ELF-1 (cell line): Measurements from ENCODE around the gene MACROD1.

Experiments used
- DNase-seq: peaks from one replicate; pipeline ENCODE4 v3.0.0-alpha.2; 2016; ENCODE audit warnings: low read depth, low spot score

Gene MACROD1

DNA sequence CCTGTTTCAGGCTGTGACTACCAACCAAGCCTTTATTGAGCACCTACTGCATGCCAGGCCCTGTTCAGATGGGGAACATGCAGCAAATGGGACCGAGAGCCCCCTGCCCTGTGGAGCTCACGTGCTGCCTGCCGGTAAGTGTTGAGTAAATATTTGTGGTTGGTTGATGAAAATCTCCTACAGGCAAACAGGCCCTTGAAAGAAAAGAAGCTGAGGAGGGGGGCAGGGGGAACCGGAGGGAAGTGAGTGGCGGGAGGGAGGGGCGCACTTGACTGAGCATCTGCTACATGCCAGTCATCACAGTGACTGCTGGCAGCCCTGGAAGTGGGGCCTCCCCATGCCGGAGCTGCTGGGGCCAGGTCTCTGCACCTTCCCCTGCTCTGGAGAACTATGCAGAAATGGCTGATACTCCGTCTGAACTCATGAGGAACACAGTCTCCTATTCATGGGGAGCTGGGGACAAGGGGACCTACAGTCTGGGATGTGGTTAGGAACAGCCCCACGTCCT is 34.2 kb downstream of the MACROD1 start:
- DNase-seq = peak; percentile 44

DNA sequence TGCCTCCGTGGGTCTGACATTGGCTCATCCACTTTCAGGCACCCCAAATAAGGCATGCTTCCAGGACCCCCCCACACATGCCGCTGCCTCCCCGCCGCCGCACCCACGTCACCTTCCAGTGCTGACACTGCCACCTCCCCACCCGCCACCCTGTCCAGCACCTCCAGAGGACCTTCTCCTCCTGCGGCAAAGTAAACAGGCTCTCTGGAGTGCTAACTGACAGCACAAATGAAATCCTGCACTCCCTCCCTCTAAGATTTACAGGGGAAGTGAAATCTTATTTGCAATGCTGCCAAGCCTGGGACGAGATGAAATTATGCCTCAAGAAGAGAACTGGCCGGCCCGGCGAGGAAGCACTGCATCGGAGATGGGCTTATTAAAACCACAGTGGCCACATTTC is 35.3 kb downstream of the MACROD1 start:
- DNase-seq = no peak

- no peak for DNase-seq
These were observed 36.5 kb downstream of the MACROD1 start for GRCh38 chr11:64129403-64129802.

DNA sequence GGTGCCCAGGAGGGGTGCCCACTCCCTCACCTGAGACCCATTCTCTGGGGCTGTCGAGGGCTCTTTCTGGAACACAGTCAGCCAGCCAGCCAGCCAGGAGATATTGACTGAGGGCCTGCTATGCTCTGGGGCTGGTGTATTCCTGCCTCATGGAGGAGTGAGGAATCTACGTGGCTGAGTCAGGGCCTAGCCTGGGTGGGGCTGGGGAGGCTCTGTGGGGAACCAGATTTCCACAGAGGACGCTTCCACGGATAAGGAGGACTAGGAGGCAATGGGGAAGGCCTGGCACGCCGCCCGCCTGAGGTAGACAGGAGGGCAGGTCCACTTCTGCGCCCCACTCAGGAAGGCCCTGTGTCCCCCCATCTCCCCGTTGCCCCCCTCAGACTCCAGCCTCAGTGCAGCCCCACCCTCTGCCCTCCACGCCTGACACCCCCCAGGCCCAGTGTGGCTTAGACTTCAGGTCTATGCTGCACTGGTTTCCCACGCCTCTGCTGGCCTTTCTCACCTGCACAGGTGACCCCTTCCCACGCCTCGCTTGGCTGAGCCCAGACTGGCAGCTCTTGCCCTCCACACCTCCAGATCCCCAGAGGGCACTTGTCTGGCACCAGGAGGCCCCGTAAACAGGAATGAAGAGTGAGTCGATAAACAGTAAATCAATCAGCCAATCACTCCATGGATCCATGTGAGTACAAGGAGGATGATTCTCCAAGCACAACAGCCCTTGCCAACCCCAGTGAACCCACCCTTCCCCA is 37.5 kb downstream of the MACROD1 start:
- DNase-seq = no peak

DNA sequence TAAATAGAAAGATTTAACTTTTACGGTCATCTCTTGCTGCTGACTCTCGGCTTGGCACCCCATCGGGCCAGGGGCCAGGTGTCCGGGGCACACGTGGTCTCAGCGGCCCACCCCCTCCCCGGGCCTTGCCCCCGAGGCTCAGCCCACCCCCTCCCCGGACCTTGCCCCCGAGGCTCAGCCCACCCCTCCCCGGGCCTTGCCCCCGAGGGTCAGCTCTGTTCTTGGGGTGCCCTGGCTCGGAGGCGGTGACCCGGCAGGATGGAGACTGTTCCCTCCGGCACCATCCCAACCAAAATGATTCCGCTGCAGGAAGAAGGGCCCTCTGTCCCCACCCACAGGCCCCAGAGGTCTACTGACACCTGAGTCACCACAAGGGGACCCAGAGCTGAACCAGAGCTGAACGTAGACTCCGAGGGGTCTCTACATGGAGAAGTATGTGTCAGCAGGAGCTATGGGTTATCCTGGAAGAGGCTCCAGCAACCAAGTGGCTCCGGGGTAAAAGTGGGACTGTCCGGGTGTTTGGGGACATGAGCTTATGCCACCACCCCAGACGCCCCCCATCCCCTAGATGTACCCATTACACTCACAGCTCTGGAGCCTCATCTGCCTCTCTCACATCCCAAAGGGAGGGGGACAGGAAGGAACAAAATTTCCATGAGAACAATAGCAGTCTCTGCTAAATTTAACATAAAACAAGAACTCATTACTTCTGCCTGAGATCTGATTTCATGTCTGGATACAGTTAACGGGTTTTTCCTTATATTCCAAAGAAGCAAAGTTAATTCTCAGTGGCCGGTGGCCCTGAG is 38.4 kb downstream of the MACROD1 start:
- no peak for DNase-seq

- no peak for DNase-seq
These were observed 39.1 kb downstream of the MACROD1 start for GRCh38 chr11:64126796-64127195.

DNA sequence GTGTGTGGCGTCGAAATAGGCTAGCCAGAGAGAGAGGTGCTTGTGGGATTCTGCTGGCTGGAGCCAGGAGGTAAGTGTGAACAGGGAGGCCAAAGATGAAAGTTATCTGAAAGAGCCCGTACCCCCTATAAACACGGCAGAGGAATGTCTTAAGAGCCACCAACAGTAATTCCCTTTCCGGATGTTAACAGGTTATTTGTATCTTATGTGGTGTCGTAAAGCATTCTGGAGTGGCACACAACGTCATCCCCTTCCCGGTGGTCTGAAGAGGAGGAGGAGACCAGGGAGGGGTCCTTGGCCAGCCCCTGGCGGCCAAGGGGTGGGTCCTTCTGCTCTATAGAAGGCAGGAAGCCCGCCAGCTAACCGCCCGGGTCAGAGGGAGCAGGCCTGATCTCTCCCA is 39.5 kb downstream of the MACROD1 start:
- no peak for DNase-seq

DNA sequence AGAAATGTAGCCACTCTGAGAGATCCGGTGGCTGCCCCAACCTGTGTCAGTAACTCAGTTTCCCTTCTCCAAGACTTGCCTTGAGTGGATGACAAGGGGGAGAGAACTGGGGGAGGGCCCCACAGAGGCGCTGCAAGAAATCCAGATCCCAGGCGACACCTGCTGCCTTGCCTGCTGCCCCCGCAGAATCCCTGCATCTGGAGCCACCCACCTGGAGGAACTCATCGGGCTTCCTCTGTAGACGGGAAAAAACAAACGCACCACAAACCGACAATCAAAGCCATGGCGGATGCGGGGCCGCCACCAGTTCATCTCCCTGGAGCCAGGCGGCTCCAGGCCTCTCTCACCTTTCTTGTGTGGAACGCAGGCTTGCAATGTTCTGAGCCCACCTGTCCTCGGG is 40.2 kb downstream of the MACROD1 start:
- no peak for DNase-seq

GRCh38 chr11:64124147-64124546 is 41.8 kb downstream of the MACROD1 start:
- peak; percentile 60 for DNase-seq

GRCh38 chr11:64123679-64124078 is 42.2 kb downstream of the MACROD1 start:
- DNase-seq = no peak

DNA sequence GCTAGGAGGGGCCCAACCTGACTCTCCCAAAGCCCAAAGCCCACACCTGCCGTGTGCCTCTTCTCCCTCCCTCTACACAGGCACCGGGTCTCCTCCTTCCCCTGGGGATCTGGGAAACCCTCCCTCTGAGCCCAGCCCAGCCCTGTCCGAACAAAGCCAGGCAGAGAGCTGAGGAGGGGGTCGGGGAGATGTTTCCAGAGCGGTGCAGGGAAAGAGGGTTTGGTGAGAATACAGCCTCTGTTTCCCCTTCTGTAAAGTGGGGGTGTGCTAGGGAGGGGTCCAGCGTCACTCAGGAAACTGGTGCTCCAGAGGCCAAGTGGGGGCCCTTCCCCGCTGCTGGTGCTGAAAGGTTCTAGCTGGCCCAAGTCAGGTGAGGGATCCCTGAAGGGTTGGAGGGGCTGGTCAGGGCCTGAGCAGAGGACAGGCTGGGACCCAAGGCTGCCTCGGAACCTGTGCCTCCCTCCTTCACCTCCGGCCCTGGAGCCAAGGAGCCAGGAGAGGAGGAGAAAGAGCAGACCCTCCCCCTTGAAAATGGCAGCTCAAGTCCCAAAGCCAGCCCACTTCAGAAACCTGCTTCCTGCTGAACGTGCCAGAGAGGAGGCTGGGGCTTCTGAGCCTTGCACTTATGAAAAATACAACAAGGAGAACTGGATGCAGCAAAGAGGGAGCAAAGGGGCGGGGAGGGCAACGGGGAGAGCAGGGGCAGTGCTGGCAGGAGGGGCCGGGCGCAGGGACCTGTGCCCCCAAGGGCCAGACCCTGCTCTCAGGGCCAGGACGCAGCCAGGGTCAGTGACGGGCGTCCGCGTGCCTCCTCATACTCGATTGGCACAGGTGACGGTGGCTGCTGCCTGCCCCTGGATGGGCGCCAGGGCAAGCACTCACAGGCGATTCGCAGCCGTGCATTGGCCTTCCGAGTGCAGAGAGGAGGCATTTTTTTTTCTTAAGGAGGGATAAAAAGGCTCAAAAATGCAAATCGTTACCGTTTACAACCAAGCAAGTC is 43.2 kb downstream of the MACROD1 start:
- DNase-seq = no peak

GRCh38 chr11:64121663-64122410 is 44.1 kb downstream of the MACROD1 start:
- no peak for DNase-seq

GRCh38 chr11:64120951-64121569 is 44.9 kb downstream of the MACROD1 start:
- no peak for DNase-seq

DNA sequence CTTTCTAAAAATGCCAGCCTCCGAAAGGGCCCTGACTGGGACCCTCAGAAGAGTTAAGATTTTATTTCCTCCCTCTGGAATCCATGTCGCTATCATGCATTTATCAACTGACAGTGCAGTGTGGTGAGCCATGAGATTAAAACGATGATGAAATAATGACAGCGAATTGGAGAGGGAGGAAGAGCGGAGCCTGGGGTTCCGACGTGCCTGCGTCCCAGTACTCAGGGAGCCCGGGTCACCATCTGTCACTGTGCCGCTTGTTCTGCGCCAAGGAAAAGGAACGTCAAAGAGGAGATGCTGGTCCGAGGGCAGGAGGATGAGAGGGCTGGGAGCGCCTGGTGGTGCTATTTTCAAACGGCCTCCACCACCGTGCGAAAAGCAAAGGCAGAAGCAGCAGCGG is 46.2 kb downstream of the MACROD1 start:
- DNase-seq = no peak

DNA sequence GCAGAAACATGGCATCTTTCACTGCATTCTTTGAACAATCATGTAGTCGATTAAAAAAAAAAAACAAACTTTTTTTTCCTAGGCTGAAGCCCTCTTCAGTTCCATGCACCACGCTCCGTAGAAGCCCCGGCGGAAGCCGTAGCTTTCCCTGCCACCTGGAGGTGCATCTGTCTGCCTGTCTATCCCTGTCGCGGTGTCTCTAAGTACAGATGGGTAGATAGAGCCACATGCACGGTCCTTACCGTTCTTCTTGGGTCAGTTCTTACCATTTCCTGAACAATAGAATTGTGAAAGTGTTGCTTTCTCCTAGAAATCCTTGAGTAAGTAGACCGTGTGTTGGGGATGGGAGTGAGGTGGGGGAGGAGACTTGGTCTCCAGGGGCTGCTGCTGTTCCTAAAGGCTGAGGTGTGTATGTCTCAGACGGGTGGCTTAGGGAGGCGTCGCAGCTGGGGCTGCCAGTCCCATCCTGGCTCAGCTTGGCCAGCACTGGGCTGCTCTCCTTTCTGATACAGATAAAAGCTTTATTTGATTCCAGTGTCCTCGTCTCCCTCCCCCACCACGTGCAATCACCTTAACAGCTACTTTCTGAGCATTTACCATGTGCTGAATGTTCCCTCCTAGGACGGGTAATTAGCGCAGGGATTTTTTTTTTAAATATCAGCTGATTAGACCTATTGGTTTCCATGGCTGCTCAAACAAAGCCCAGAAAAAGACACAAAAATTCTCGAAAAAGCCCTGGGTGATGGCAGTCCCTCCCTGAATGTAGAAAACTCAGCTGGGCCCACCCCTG is 46.8 kb downstream of the MACROD1 start:
- no peak for DNase-seq

DNA sequence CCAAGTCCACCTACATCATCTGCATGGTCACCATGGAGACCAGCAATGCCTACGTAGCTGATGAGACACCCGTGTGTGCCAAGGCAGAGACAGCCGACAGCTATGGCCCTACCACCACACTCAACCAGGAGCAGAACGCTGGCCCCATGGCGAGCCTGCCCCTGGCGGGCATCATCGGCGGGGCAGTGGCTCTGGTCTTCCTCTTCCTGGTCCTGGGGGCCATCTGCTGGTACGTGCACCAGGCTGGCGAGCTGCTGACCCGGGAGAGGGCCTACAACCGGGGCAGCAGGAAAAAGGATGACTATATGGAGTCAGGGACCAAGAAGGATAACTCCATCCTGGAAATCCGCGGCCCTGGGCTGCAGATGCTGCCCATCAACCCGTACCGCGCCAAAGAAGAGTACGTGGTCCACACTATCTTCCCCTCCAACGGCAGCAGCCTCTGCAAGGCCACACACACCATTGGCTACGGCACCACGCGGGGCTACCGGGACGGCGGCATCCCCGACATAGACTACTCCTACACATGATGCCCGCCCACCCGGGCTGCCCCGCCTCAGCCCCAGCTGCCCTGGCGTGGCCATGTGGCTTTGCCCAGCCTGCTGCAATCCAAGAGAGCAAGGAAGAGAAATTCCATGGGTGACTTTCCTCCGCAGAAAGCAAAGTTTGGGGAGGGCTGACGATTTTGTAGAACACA is 48.0 kb downstream of the MACROD1 start:
- no peak for DNase-seq

- no peak for DNase-seq
These were observed 50.1 kb downstream of the MACROD1 start for GRCh38 chr11:64115531-64116522.

DNA sequence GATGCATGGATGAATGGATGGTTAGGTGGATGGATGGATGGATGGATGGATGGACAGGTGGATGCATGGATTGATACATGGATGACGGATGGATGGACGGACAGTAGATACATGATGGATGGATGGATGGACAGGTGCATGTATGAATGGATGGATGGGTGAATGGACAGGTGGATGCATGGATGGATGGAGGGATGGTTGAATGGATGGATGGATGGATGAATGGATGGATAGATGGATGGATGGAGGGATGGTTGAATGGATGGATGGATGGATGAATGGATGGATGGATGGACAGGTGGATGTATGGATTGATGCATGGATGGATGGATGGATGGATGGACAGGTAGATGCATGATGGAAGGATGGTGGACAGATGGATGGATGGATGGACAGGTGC is 51.7 kb downstream of the MACROD1 start:
- no peak for DNase-seq
